ENCODE results near the gene CCL15.
"Not testable (repeated sequence)": the region's sequence is repeated elsewhere in the genome, so short reads cannot be mapped to it uniquely, and the experiment has no call there.

Gene CCL15

GRCh38 chr17:36001110-36001771 is at the start of gene CCL15:
CCL15 (minus strand) TSS chr17:36001553; CDS start chr17:36001492, 61 bp downstream.
- no peak for DNase-seq

GRCh38 chr17:36049643-36050042 is 48.3 kb upstream of the CCL15 start:
- no peak for DNase-seq

- DNase-seq, result no peak
Observed at GRCh38 chr17:36048066-36048465, 46.7 kb upstream of the CCL15 start.

GRCh38 chr17:36036235-36036634 is 34.9 kb upstream of the CCL15 start:
- DNase-seq, result no peak

- no peak for DNase-seq
Observed at GRCh38 chr17:36034127-36034526, 32.8 kb upstream of the CCL15 start.

- no peak for DNase-seq
Observed at GRCh38 chr17:36030956-36031355, 29.6 kb upstream of the CCL15 start.

- no peak for DNase-seq
Observed at GRCh38 chr17:36027761-36028160, 26.4 kb upstream of the CCL15 start.

GRCh38 chr17:36024106-36024869 is 22.9 kb upstream of the CCL15 start:
- DNase-seq, result no peak

GRCh38 chr17:36019423-36019822 is 18.1 kb upstream of the CCL15 start:
- no peak for DNase-seq

GRCh38 chr17:36017799-36018198 is 16.4 kb upstream of the CCL15 start, which contains the start of gene CCL23:
CCL23 (minus strand) TSS chr17:36017972; CDS start chr17:36017897, 75 bp downstream.
- DNase-seq, result no peak

GRCh38 chr17:36016555-36016954 is 15.2 kb upstream of the CCL15 start:
- no peak for DNase-seq

- DNase-seq, result not testable (repeated sequence)
Observed at GRCh38 chr17:36015895-36016294, 14.5 kb upstream of the CCL15 start.

GRCh38 chr17:36014946-36015345 is 13.6 kb upstream of the CCL15 start:
- no peak for DNase-seq

- DNase-seq, result no peak
Observed at GRCh38 chr17:36011201-36011600, 9.8 kb upstream of the CCL15 start.

GRCh38 chr17:36008998-36009665 is 7.8 kb upstream of the CCL15 start:
- no peak for DNase-seq

- no peak for DNase-seq
Observed at GRCh38 chr17:36004594-36005108, 3.3 kb upstream of the CCL15 start.

GRCh38 chr17:36002631-36003030 is 1.3 kb upstream of the CCL15 start:
- DNase-seq, result no peak

GRCh38 chr17:36001862-36002603 is 680 bp upstream of the CCL15 start:
- DNase-seq, result no peak

- no peak for DNase-seq
Observed at GRCh38 chr17:36000732-36001109, 632 bp downstream of the CCL15 start.

- DNase-seq, result no peak
Observed at GRCh38 chr17:35998756-35999155, 2.6 kb downstream of the CCL15 start.

GRCh38 chr17:35998018-35998545 is 3.3 kb downstream of the CCL15 start:
- no peak for DNase-seq

- not testable (repeated sequence) for DNase-seq
Observed at GRCh38 chr17:35995346-35995745, 6.0 kb downstream of the CCL15 start.

- DNase-seq, result no peak
Observed at GRCh38 chr17:35991075-35991474, 10.3 kb downstream of the CCL15 start.
